PFSK-1 (cell line): ENCODE results near the gene ARHGEF2. TPM values are rescaled to one million over a fixed set of nuclear protein-coding genes. Genes with fewer than 3 reads are reported as not detected.
A peak's percentile ranks its signal among the peaks of the same experiment; 100 is the strongest.

ENCODE experiments used
- FOXP2 ChIP-seq: optimal IDR thresholded peaks from 2 replicates; pipeline ENCODE3; 2011; ENCODE audit warnings: borderline replicate concordance, control low read depth, inconsistent platforms; ENCODE audit not compliant: insufficient read depth; ENCODE audit errors: extremely low read length, extremely low read depth
- POLR2AphosphoS5 ChIP-seq: IDR thresholded peaks from 2 replicates; pipeline ENCODE4 v1.6.1; 2012; ENCODE audit warnings: low read depth, mild to moderate bottlenecking, control low read depth, low read length, moderate library complexity
- REST ChIP-seq, 2 experiments: IDR thresholded peaks; 2 replicates each; pipeline versions ENCODE4 v1.6.1 to v1.8.0; 2011 to 2012; ENCODE audit warnings: low read depth in 2 of 2, low read length in 2 of 2, control low read depth in 1 of 2, inconsistent platforms in 1 of 2, mild to moderate bottlenecking in 1 of 2, moderate library complexity in 1 of 2; ENCODE audit not compliant: insufficient read depth in 1 of 2
- SIN3A ChIP-seq: IDR thresholded peaks from 2 replicates; pipeline ENCODE4 v1.6.1; 2012; ENCODE audit warnings: mild to moderate bottlenecking, low read length, moderate library complexity, borderline replicate concordance; ENCODE audit not compliant: insufficient read depth
- TAF1 ChIP-seq: IDR thresholded peaks from 2 replicates; pipeline ENCODE4 v1.6.1; 2012; ENCODE audit warnings: low read length, control low read depth, borderline replicate concordance; ENCODE audit not compliant: insufficient read depth
- polyA plus RNA-seq: library from polyadenylated mRNA; unstranded; fragments of >200 nt; gene quantifications from one replicate; pipeline ENCODE4 v1.2.1, GENCODE V29; 2012; ENCODE audit warnings: low read depth, missing spikeins; ENCODE audit not compliant: insufficient read length

ARHGEF2 gene
- polyA plus RNA-seq: 222 TPM

GRCh38 chr1:155978325-155978972, at the start of gene ARHGEF2:
ARHGEF2 (minus strand) TSS chr1:155978547; CDS start chr1:155978427, 120 bp downstream.
- TF ChIP-seq POLR2AphosphoS5 (peak; percentile 60; the same call in 1 of the 2 replicates), TAF1 (no peak), SIN3A (no peak), FOXP2 (no peak)

- TF ChIP-seq FOXP2: no peak
Measured at GRCh38 chr1:156026588-156026987, 48.2 kb upstream of the ARHGEF2 start.

GRCh38 chr1:156025876-156026275, 47.5 kb upstream of the ARHGEF2 start:
- TF ChIP-seq REST (IDR thresholded peaks at IDR 0.05; ENCODE audit: insufficient read depth in 1 of 2, low read depth in 2 of 2, low read length in 2 of 2): no peak
- peak; percentile 41 for TF ChIP-seq FOXP2

GRCh38 chr1:156024801-156025200, 46.5 kb upstream of the ARHGEF2 start:
- TF ChIP-seq TAF1 (no peak), SIN3A (no peak), REST (IDR thresholded peaks at IDR 0.05; ENCODE audit: insufficient read depth in 1 of 2, low read depth in 2 of 2, low read length in 2 of 2) (no peak), FOXP2 (no peak), POLR2AphosphoS5 (no peak)

GRCh38 chr1:156021954-156022353, 43.6 kb upstream of the ARHGEF2 start:
- TF ChIP-seq TAF1 (no peak), FOXP2 (no peak), POLR2AphosphoS5 (no peak), REST (IDR thresholded peaks at IDR 0.05; ENCODE audit: insufficient read depth in 1 of 2, low read depth in 2 of 2, low read length in 2 of 2) (no peak)

- no peak for TF ChIP-seq REST (IDR thresholded peaks at IDR 0.05; ENCODE audit: insufficient read depth in 1 of 2, low read depth in 2 of 2, low read length in 2 of 2)
- no peak for TF ChIP-seq SIN3A
- TF ChIP-seq TAF1: no peak
Measured at GRCh38 chr1:156021093-156021428, 42.7 kb upstream of the ARHGEF2 start.
